Renal cortical epithelial cell (primary cell): ENCODE measurements around the gene PAK3. TPM values are rescaled to one million over a fixed set of nuclear protein-coding genes. Genes with fewer than 3 reads are reported as not detected.

Source experiments
- DNase-seq: peaks from one replicate; pipeline ENCODE4 v3.0.0-alpha.2; 2011; ENCODE audit warnings: low read depth
- total RNA-seq: library from RNA; depleted of rRNA; stranded (reverse); fragments of >200 nt; gene quantifications from 2 replicates; pipeline ENCODE4 v1.2.3, GENCODE V29; 2014

The PAK3 gene
- total RNA-seq, 1 donor from 2014 or later, result 9.2 TPM

GRCh38 chrX:111260451-111260850, 164.5 kb downstream of the PAK3 start:
- DNase-seq, result no peak

- peak; percentile 26 for DNase-seq
Measured at GRCh38 chrX:111262086-111262485, 166.1 kb downstream of the PAK3 start.

GRCh38 chrX:111264385-111264784, 168.4 kb downstream of the PAK3 start:
- DNase-seq, result peak; percentile 11

GRCh38 chrX:111265486-111265885, 169.5 kb downstream of the PAK3 start:
- DNase-seq, result no peak

- DNase-seq, result no peak
Measured at GRCh38 chrX:111268506-111268905, 172.5 kb downstream of the PAK3 start.

GRCh38 chrX:111270339-111270738, 174.3 kb downstream of the PAK3 start, which contains the start of gene CAPN6:
CAPN6 (minus strand) TSS chrX:111270483; CDS start chrX:111263936, 6,547 bp downstream.
- DNase-seq, result peak; percentile 34

Other genes starting within 250 kb of the PAK3 start
- 0.87 and 4.9 TPM in 2 replicates for gene CAPN6, start 174.3 kb downstream of the PAK3 start, total RNA-seq